HG03095 (cell line): Measurements from ENCODE around the gene WRAP73.

ENCODE experiments used
- ATAC-seq: cut with Tn5 transposase; IDR thresholded peaks from one replicate; pipeline ENCODE4 v1.9.1; 2021; ENCODE audit warnings: moderate library complexity; ENCODE audit not compliant: unreplicated experiment

WRAP73 gene, protein sequence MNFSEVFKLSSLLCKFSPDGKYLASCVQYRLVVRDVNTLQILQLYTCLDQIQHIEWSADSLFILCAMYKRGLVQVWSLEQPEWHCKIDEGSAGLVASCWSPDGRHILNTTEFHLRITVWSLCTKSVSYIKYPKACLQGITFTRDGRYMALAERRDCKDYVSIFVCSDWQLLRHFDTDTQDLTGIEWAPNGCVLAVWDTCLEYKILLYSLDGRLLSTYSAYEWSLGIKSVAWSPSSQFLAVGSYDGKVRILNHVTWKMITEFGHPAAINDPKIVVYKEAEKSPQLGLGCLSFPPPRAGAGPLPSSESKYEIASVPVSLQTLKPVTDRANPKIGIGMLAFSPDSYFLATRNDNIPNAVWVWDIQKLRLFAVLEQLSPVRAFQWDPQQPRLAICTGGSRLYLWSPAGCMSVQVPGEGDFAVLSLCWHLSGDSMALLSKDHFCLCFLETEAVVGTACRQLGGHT

GRCh38 chr1:3649342-3650247 lies at the start of gene WRAP73:
Gene WRAP73, minus strand, starts transcription at chr1:3650103. Its CDS starts 104 bp downstream, at chr1:3649999.
- peak; percentile 72 for ATAC-seq

DNA sequence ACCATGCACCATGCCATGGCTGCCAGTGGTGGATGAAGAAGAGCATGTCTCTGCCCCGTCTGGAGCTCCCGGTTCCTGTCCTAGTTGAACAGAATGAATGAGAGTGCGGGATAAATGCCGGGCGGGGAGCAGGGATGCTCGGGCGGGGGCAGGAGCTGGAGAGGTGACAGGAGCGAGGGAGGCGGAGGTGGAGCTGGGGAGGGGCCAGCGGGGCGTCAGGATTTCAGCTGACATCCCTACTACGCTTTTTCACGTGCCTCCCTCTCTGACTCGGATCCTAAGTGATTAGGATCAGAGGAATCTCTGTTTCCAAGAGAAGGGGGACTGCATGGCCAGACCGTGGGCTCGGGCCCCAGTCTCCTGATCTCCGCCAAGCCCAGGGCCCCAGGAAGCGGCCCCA lies 49.7 kb upstream of the WRAP73 start:
- no peak for ATAC-seq

- no peak for ATAC-seq
Measured at GRCh38 chr1:3698660-3699408, 48.9 kb upstream of the WRAP73 start.

DNA sequence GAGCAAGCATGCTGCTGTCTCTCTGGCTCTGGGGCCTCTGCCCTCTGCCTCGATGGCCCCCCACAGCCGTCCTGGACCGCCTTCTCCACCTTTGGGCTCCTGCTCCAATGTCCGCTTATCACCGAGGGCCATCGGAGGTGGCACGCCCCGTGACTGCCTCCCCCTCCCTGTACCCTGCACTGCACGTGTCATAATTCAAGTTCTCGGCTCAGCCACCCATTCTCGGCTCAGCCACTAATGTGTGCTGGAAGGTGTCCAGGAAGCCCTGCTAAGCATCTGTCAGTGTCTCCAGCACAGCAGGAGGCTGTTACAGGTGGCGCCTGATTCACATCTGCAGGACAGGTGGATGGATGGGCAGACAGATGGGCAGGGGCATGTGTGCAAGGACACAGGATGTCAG lies 47.9 kb upstream of the WRAP73 start:
- ATAC-seq: no peak

GRCh38 chr1:3697104-3697503 lies 47.2 kb upstream of the WRAP73 start:
- no peak for ATAC-seq

- ATAC-seq: no peak
Measured at GRCh38 chr1:3696689-3697088, 46.8 kb upstream of the WRAP73 start.

GRCh38 chr1:3695326-3696217 lies 45.7 kb upstream of the WRAP73 start:
- ATAC-seq: no peak

DNA sequence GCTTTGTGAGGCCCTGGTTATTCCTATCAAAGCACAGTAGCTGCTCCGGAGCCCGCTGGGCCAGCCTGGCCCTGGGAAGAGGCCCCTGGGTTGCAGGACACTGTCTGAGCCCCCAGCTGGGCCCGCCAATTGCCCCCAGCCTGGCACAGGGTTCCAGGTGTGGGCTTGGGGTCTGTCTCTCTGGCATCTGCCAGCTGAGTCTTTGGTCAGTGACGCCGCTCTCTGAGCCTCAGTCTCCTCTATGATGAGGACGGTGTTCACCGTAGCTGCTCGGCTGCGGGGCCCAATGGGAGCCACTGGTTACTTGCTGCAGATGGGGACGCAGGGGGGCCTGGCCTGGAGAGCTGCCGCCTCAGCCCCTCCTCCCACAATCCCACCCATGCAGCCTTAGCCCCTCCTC lies 43.4 kb upstream of the WRAP73 start:
- ATAC-seq: no peak

GRCh38 chr1:3692598-3692997 lies 42.7 kb upstream of the WRAP73 start:
- no peak for ATAC-seq

DNA sequence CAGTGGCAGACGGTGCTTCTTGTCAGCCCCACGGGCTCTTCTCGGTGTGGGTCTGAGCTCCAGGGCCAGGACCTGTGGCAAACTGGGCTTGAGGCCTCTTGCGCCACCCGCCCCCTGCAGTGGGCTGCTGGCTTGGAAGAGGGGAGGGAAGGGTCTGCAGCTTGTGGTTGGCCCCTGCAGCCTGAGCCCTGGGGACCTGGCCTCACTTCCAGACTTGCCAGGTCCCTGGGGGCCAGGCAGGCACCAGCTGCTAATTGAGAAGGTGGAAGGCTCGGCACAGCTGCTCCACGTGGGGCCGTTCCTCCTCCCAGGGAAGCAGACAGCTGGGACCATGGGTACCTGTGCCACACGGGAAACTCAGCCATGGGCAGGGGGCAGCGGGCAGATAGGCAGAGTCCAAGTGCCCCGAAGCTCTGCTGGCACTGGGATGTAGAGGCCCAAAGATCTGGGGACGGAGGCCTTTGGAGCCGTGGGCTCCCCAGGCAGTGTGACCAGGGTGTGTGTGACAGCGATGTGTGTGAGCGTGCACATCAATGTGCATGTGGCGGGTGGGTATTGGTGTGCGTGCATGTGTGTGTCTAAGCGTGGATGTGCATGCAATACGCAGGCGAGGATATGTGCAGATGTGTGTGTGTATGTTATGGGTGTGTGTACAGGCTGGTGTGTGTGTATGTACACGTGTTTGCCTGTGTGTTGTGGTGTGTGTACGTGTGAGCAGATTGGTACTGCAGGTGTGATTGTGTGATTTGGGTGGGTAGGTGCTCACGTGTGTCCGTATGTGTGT lies 41.7 kb upstream of the WRAP73 start:
- no peak for ATAC-seq

DNA sequence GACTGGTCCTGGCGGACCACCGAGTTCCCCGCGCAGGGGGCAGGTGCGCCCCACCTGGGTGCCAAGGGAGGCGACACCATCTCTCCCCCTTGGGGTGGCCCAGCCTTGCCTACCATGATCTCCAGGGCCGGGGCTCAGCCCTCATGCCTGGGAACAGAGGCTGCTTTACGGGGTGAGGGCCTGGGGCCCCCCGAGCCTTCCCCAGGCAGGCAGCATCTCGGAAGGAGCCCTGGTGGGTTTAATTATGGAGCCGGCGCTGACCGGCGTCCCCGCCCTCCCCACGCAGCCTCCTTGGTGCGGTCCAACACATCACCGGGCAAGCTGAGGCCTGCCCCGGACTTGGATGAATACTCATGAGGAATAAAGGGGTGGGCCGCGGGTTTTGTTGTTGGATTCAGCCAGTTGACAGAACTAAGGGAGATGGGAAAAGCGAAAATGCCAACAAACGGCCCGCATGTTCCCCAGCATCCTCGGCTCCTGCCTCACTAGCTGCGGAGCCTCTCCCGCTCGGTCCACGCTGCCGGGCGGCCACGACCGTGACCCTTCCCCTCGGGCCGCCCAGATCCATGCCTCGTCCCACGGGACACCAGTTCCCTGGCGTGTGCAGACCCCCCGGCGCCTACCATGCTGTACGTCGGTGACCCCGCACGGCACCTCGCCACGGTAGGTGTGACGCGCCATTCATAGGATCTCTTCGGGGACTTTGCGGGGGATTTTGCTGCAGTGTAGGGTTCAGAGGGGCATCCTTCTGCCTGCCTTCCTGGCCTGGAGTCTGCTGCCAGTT lies 40.6 kb upstream of the WRAP73 start:
- ATAC-seq: no peak

GRCh38 chr1:3689138-3689750 lies 39.3 kb upstream of the WRAP73 start:
- ATAC-seq: no peak

DNA sequence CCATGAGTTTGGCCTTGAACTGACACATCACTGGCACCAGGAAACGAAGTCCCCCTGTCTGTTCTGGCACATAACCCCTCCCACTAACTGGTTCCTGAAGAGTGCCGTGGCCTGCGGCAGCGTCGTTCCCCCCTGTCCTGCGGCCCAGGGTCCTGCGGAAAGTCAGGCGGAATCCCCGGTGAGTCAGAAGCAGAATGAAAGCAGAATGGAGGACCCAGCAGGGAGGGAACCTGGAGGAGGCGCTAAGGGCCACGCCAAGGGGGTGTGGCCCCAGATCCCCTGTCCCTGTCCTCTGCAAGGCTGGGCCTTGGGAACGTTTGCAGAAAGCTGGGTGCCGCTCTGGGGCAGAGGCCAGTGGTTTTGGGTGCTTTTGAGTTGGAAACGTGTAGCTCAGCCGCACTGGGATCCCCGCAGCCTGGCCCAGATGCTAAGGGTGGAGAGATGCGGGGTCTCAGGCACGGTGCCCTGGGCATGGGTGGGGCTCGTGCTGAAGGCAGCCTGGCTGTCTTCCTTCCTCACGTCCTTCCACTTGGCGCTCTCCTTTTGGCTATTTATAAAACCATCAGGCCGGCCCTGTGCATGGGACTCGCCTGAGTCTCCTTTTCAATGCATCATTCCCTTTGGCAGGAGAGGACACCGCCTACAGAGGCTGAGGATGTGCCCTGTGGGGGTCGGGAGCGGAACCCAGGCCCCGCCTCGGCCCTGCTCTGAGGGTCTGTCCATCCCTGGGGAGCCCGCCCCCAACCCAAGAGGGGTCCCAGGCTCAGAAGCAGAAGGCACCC lies 38.6 kb upstream of the WRAP73 start:
- no peak for ATAC-seq

DNA sequence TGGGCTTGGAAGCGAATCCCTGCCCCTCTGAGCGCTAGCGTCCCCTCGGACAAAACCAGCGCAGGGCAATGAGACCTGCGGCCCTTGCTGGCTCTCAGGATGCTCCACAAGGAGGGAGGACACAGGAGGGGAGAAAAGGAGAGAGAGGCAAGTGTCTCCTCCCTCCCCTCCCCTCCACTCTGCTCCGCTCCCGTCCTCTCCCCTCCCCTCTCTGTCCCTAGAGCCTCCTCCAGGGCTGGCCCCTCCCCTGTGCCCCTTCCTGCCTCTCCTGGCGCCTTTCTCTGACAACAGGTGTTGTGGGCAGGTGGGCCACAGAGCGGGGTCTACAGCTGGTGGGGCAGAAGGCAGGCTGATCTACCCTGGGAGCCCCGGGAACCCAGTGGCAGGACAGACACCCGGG lies 37.6 kb upstream of the WRAP73 start:
- no peak for ATAC-seq

DNA sequence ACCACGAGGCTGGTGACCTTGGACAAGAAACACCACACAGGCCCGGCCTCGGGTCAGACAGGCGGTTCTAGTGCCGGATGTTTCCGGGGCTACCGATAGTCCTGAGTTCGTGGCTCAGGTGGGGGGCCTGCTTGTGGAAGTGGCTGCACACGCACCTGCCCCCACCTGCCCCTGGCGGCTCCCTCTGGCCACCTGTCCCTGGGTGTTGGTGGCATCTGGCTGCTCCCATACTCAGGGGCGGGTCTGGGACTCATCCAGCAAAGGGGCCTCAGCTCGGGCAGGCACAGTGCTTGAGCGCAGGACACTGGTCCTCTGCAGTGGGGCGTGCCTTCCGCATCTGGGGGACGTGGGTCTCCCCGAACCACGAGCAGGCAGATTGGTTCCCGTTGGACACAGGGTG lies 36.0 kb upstream of the WRAP73 start:
- no peak for ATAC-seq

- ATAC-seq: no peak
Measured at GRCh38 chr1:3685222-3685621, 35.3 kb upstream of the WRAP73 start.

DNA sequence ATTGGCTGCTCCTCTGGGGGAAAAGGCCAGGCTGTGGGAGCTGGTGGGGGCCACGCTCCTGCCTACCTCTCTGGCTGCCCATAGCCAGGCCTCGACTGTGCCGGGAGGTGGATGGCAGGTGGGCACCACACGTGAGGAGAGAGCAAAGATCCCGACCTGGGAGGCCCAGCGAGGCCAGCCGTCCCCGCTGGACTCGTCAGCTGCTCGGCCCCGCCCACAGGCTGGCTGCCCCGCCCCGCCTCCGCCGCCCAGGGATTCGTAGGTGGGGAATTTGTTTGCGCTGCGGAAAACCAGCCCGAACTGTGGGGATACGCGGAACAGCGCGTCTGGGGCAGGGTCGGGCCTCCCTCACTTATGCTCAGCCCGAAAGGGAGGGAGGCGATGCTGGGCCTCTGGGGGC lies 34.1 kb upstream of the WRAP73 start:
- no peak for ATAC-seq
